Right renal pelvis (tissue), 4 donors: Measurements from ENCODE around the gene INPP5A. TPM values are rescaled to one million over a fixed set of nuclear protein-coding genes. Genes with fewer than 3 reads are reported as not detected.
"Not testable (repeated sequence)": the region's sequence is repeated elsewhere in the genome, so short reads cannot be mapped to it uniquely, and the experiment has no call there.

Experiments
- DNase-seq, 4 donors: peaks; one replicate each; pipeline ENCODE4 v3.0.0-alpha.2; 2013; ENCODE audit warnings: low read depth in 4 of 4, low spot score in 3 of 4, missing footprints in 1 of 4
- polyA plus RNA-seq, 4 donors: library from polyadenylated mRNA; unstranded; fragments of 120-200 nt; gene quantifications; one replicate each; pipeline ENCODE4 v1.2.1, GENCODE V29; 2013; ENCODE audit not compliant: insufficient read length in 4 of 4

The INPP5A gene
- polyA plus RNA-seq, 4 donors, result 32.2 to 39.1 (median 36.2) TPM

GRCh38 chr10:132787495-132788179 lies 250.1 kb downstream of the INPP5A start:
- no peak for DNase-seq

- DNase-seq, result no peak
Observed at GRCh38 chr10:132788180-132788830, 250.7 kb downstream of the INPP5A start.

GRCh38 chr10:132788831-132789219 lies 251.2 kb downstream of the INPP5A start:
- no peak for DNase-seq

- no peak for DNase-seq
Observed at GRCh38 chr10:132789659-132790148, 252.1 kb downstream of the INPP5A start.

DNA sequence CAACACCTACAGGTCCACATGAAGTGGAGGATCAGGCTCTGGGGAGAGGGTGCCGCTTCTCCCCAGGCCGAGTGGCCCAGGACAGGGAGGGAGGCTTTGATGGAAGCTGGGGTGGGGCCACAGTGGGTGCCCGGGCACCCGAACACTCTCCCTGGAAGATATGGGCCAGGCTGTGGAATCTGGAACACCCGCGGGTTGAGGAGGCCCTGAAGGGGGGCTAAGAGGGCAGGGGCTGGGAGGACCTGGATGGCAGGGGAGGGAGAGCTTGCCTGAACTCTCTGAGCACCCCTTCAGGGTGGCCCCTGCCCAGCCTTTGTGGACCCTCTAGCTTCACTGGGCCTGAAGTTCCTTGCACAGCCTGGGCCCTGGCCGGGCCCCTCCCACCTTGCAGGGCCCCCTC lies 252.9 kb downstream of the INPP5A start:
- no peak for DNase-seq

GRCh38 chr10:132790934-132791829 lies 253.6 kb downstream of the INPP5A start:
- DNase-seq, result no peak

- not testable (repeated sequence) for DNase-seq
Observed at GRCh38 chr10:132792099-132792498, 254.5 kb downstream of the INPP5A start.

GRCh38 chr10:132792796-132793195 lies 255.2 kb downstream of the INPP5A start:
- no peak for DNase-seq

- DNase-seq, result no peak
Observed at GRCh38 chr10:132793213-132793612, 255.6 kb downstream of the INPP5A start.

- DNase-seq, result no peak
Observed at GRCh38 chr10:132793871-132794849, 256.6 kb downstream of the INPP5A start.

- DNase-seq, result no peak
Observed at GRCh38 chr10:132796846-132797245, 259.3 kb downstream of the INPP5A start.

- not testable (repeated sequence) for DNase-seq
Observed at GRCh38 chr10:132797986-132798385, 260.4 kb downstream of the INPP5A start.

GRCh38 chr10:132798403-132798802 lies 260.8 kb downstream of the INPP5A start:
- DNase-seq, result no peak

GRCh38 chr10:132798876-132799275 lies 261.3 kb downstream of the INPP5A start:
- no peak for DNase-seq

- DNase-seq, result no peak
Observed at GRCh38 chr10:132799865-132800264, 262.3 kb downstream of the INPP5A start.

GRCh38 chr10:132802048-132802447 lies 264.5 kb downstream of the INPP5A start:
- no peak for DNase-seq

- no peak for DNase-seq
Observed at GRCh38 chr10:132802694-132803320, 265.2 kb downstream of the INPP5A start.

DNA sequence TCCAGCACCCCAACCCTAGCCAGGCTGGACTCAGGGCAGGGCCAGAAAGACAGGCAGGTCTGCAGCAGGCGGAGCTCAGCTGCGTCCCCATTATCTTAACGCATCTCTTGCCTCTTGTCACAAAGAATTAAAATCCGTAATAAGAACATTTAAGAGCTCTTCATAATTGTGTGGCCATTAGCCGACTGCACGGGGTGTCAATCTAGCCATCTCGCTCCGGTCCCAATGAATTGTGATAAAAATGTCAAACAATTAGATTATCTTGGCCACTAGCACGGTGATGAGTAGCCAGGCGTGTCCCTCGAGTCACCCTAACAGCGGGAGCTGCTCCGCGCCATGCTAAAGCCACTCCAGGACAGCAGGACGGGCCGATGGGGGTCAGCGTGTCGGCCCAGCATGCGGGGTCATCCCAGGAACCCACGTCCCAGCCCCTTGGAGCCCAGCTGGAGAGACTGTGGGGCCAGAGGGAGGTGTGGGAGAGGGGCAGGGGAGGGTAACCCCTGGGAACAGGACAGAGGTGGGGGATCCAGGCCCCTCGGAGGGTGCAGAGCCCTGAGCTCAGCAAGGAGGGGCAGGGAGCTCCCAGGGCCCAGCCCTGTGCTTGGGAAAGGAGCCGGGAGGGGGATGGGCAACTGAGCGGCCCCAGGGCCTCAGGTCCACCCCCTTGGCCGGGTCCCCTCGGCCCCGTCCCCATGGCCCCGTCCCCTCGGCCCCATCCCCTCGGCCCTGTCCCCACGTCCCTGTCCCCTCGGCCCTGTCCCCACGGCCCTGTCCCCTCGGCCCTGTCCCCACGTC lies 266.0 kb downstream of the INPP5A start:
- no peak for DNase-seq

DNA sequence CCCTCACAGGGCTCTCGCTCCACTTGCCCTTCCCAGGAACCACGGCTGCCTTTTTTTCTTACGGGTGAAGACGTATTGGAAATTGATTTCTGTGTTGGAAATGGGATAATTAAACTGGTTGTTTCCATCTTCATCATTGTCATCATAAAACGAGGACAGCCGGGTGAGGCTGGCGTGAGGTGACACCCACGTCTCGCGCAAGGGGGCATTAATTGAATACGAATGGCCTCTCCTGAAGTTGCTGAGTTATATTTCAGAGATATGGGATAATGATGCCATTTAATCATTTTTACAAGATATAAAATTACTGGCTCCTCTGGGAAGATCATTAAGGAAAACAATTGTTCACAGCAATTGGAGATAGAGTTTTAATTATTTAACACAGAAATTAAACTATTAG lies 266.7 kb downstream of the INPP5A start:
- DNase-seq, result no peak
